ENCODE measurements around the gene THADA.

- TF ChIP-seq CTCF (IDR thresholded peaks at IDR 0.05; ENCODE audit: low read depth, low read length) (no peak), EZH2phosphoT487 (IDR thresholded peaks at IDR 0.05; ENCODE audit: low read depth) (no peak)
Observed at GRCh38 chr2:43402452-43402937, 193.3 kb downstream of the THADA start.
